Measurements from ENCODE around the gene AK3.

AK3 gene

DNA sequence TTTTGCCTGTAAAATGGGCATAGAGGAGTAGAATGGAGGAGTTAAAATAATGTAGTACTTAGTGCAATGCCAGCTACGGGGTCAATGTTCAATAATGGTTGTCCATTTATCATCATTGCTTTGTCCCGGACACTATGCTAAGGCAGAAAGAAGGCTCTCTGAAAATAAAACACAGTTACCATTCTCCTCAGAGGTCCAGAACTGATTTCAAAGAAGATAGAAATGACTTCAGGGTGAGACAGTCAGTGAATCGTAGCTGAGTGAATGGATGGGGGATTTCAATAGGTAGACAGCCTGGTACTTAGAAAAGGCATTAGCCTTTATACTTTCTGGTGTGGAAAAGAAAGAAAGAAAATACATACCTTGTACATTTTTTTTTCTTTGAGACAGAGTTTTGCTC lies 1.2 kb upstream of the AK3 start:
- Histone ChIP-seq H3K36me3 (no peaks in the 10 kb centered on the region), H3K4me3 (ENCODE audit: low read depth, low read length) (no peak overlapping the region), H3K27me3 (no peaks in the 10 kb centered on the region), H3K4me1 (peaks cover 7% of the 10 kb centered on the region), H3K9me3 (no peaks in the 10 kb centered on the region)
- TF ChIP-seq, protein P1, sequence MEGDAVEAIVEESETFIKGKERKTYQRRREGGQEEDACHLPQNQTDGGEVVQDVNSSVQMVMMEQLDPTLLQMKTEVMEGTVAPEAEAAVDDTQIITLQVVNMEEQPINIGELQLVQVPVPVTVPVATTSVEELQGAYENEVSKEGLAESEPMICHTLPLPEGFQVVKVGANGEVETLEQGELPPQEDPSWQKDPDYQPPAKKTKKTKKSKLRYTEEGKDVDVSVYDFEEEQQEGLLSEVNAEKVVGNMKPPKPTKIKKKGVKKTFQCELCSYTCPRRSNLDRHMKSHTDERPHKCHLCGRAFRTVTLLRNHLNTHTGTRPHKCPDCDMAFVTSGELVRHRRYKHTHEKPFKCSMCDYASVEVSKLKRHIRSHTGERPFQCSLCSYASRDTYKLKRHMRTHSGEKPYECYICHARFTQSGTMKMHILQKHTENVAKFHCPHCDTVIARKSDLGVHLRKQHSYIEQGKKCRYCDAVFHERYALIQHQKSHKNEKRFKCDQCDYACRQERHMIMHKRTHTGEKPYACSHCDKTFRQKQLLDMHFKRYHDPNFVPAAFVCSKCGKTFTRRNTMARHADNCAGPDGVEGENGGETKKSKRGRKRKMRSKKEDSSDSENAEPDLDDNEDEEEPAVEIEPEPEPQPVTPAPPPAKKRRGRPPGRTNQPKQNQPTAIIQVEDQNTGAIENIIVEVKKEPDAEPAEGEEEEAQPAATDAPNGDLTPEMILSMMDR (IDR thresholded peaks at IDR 0.05; ENCODE audit: low read depth, low read length): no peak
- no peak for DNase-seq

DNA sequence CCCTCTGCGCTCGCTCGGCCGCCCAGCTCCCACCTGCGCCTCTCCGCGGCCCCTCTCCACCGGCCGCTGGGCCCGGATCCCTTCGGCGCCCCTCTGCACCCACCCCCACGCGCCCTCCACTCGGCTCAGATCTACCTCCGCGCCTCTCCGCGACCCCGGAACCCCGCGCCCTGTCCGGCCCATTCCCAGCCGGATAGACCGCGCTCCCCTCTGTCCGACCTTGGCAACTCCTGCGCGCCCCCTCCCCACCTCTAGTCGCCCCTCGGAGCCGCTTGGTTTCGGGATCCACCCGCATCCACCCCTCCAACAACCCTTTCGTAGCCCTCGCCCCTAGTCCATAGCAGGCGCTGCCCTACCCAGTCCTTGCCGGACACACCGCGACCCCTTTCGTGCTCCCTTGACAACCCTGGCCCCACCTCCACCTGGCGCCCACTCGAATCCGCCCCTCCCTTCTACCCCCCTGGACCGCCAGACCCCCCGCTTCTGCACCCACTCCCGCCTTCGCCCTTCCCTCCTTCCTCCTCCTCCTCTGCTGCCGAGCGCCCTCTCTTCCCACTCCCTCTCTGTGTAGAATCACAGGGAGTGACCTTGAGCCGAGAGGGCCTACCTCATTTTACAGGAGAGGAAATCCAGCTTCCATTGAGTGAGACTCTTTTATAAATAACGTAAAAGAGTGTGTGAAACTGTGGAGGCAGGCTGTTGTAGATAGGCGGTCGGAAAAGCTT lies 525 bp upstream of the AK3 start:
- no peaks in the 10 kb centered on the region for H3K36me3 ChIP-seq
- peaks cover 7% of the 10 kb centered on the region for H3K4me1 ChIP-seq
- no peaks in the 10 kb centered on the region for H3K9me3 ChIP-seq
- TF ChIP-seq, protein P1 (IDR thresholded peaks at IDR 0.05; ENCODE audit: low read depth, low read length): no peak
- DNase-seq: no peak
- H3K4me3 ChIP-seq (ENCODE audit: low read depth, low read length): peak overlapping the region; percentile 88
- no peaks in the 10 kb centered on the region for H3K27me3 ChIP-seq

DNA sequence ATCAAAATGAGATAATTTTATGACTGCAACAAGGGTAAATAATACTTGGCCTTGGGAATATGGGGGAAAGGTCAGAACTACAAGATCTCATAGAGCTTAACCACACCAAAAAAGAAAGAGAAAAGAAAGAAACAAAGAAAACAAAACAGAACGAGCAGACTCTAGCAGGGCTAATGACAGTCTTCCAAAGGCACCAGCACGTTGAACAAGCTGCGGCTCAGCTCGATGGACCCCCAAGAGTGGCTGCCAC lies 689 bp downstream of the AK3 start:
- no peak for DNase-seq
- Histone ChIP-seq H3K9me3 (no peaks in the 10 kb centered on the region), H3K4me1 (peaks cover 7% of the 10 kb centered on the region), H3K4me3 (ENCODE audit: low read depth, low read length) (peak overlapping the region; percentile 88), H3K27me3 (no peaks in the 10 kb centered on the region), H3K36me3 (no peaks in the 10 kb centered on the region)
- TF ChIP-seq, protein P1 (IDR thresholded peaks at IDR 0.05; ENCODE audit: low read depth, low read length): no peak

DNA sequence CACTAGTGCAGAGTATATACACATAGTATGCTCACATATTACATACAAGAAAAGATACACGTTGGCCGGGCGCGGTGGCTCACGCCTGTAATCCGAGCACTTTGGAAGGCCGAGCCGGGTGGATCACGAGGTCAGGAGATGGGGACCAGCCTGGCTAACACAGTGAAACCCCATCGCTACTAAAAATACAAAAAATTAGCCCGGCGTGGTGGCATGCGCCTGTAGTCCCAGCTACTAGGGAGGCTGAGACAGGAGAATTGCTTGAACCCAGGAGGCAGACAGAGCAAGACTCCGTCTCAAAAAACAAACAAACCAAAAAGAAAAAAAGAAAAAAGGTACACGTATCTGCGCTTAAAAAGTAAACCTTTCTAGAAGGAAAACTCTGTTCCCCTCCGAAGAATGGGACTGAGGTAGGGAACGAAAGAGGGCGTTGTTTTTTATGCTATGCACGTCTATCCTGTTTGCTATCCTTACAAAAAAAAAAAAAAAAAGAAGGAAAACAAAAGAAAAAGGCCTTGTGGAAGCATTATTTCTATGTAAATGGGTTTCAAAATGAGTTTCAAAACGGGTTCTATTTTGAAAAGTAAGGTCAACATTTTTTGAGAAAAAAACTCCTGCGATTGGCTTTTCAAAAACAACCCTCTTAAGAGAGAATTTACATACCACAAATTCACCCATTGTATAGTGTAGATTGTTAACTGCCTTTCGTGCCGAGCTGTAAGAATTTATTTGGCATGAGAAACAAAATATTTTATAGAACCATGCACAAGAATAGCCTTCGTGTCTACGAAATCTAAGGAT lies 1.2 kb downstream of the AK3 start:
- Histone ChIP-seq H3K9me3 (no peaks in the 10 kb centered on the region), H3K36me3 (no peaks in the 10 kb centered on the region), H3K27me3 (no peaks in the 10 kb centered on the region), H3K4me3 (ENCODE audit: low read depth, low read length) (peak overlapping the region; percentile 88), H3K4me1 (peaks cover 7% of the 10 kb centered on the region)
- DNase-seq: no peak
- TF ChIP-seq, protein P1 (IDR thresholded peaks at IDR 0.05; ENCODE audit: low read depth, low read length): no peak

DNA sequence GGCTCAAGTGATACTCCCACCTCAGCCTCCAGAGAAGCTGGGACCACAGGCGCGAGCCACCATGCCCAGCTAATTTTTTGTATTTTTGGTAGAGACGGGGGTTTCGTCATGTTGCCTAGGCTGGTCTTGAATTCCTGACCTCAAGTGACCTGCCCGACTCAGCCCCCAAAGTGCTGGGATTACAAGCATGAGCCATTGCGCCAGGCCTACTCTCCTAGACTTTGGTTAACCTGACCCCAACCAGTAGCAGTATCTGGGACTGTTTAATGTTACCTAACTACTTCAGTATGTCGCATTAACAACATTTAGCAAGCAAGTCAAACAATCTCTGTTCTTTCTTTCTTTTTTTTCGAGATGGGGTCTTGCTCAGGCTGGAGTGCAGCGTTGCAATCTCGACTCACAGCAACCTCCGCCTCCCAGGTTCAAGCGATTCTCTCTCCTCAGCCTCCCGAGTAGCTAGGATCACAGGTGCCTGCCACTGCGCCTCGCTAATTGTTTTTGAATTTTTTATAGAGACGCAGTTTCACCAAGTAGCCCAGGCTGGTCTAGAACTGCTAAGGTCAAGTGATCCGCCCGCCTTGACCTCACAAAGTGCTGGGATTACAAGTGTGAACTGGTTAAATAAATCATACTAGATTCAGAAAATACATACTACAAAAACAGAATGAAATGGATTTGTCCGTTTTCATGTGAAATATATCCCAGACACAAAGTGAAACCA lies 2.0 kb downstream of the AK3 start:
- no peak for DNase-seq
- Histone ChIP-seq H3K4me1 (peaks cover 7% of the 10 kb centered on the region), H3K27me3 (no peaks in the 10 kb centered on the region), H3K9me3 (no peaks in the 10 kb centered on the region), H3K4me3 (ENCODE audit: low read depth, low read length) (peak overlapping the region; percentile 88), H3K36me3 (no peaks in the 10 kb centered on the region)
- TF ChIP-seq, protein P1 (IDR thresholded peaks at IDR 0.05; ENCODE audit: low read depth, low read length): no peak
